Measurements from ENCODE around the gene SRSF12. TPM values are rescaled to one million over a fixed set of nuclear protein-coding genes. Genes with fewer than 3 reads are reported as not detected.

Gene SRSF12
- total RNA-seq, 4 donors from 2014 or later, result 0.49 TPM; not detected in 3

DNA sequence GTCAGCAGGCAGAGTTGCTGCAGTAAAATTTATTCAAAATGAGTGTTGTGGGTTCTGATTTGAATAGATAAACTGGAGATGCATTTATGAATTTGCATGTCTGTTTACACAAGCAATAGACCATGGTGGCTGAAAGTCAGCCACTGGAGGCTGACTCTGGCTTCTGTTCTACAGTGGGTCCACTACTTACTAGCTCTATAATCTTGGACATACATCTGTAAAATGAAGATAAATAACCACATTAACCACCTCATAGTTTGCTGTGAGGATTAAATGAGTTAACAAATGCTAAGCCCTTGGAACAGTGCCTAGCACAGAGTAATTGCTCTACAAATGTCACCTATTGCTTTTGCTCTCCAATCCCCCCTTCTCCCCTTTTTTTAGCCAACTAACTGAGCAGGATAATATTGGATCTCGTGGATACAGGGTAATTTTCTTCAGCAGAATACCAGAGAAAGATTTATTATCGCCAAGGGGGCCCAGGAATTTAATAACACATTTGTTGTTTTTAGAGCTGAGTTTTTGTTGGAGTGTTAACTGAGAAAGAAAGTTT, 26.6 kb upstream of the SRSF12 start:
- no peak for DNase-seq (ENCODE audit: low spot score in 2 of 2)
- H3K4me3 ChIP-seq (ENCODE audit: low read depth, poor library complexity, severe bottlenecking), result no peak overlapping the region
- TF ChIP-seq POLR2A (IDR thresholded peaks at IDR 0.05), result no peak
- TF ChIP-seq, protein P1, sequence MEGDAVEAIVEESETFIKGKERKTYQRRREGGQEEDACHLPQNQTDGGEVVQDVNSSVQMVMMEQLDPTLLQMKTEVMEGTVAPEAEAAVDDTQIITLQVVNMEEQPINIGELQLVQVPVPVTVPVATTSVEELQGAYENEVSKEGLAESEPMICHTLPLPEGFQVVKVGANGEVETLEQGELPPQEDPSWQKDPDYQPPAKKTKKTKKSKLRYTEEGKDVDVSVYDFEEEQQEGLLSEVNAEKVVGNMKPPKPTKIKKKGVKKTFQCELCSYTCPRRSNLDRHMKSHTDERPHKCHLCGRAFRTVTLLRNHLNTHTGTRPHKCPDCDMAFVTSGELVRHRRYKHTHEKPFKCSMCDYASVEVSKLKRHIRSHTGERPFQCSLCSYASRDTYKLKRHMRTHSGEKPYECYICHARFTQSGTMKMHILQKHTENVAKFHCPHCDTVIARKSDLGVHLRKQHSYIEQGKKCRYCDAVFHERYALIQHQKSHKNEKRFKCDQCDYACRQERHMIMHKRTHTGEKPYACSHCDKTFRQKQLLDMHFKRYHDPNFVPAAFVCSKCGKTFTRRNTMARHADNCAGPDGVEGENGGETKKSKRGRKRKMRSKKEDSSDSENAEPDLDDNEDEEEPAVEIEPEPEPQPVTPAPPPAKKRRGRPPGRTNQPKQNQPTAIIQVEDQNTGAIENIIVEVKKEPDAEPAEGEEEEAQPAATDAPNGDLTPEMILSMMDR (IDR thresholded peaks at IDR 0.05), result no peak
- intact Hi-C loops (cut with DNase I; ENCODE audit: low total_unique reads), result no loop called here
- 54 to 65% methylated on average over 2 of the region's 2 CpGs for WGBS, 2 donors

DNA sequence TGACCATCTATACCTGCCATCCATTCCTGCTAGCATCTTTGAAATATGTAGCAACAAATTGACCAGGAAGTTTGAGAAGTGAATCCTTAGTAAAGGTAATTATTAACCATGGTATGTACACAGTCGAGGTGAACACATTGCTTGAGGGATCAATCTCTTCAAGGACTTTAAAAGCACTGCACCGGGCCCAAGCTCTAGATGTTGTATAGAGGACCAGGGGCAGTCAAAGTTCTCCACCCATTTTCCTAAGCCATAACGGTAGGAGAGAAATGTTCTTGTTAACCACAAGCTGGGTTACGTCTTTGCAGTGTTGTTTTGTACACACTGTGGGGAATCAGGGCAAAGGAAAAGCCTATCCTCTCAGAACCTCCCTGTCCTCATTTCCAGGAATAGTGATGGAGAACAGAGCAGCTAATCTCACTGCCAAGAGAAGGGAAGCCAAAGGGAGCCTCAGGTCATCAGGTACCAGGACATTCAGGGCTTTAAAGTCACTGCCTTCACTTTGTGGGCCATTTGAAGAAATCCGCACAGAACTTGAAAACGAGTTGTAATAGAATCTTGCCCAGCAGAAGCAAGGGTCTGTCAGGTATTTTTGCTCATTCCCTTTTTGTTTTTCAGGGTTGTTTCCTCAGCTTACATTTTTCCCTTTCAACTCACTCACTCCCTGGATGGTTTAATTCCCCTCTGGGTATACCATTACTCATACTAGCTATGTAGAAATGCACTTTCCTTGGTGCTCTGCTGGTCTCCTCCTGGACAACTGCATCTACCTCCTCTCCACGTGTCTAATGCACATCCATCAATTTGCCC, 22.7 kb upstream of the SRSF12 start:
- WGBS, 2 donors, result 76 to 77% methylated on average over 7 of the region's 7 CpGs
- H3K4me3 ChIP-seq (ENCODE audit: low read depth, poor library complexity, severe bottlenecking), result no peak overlapping the region
- no peak for TF ChIP-seq POLR2A (IDR thresholded peaks at IDR 0.05)
- TF ChIP-seq, protein P1 (IDR thresholded peaks at IDR 0.05), result no peak
- intact Hi-C loops (cut with DNase I; ENCODE audit: low total_unique reads), result no loop called here
- no peak for DNase-seq (ENCODE audit: low spot score in 2 of 2)

DNA sequence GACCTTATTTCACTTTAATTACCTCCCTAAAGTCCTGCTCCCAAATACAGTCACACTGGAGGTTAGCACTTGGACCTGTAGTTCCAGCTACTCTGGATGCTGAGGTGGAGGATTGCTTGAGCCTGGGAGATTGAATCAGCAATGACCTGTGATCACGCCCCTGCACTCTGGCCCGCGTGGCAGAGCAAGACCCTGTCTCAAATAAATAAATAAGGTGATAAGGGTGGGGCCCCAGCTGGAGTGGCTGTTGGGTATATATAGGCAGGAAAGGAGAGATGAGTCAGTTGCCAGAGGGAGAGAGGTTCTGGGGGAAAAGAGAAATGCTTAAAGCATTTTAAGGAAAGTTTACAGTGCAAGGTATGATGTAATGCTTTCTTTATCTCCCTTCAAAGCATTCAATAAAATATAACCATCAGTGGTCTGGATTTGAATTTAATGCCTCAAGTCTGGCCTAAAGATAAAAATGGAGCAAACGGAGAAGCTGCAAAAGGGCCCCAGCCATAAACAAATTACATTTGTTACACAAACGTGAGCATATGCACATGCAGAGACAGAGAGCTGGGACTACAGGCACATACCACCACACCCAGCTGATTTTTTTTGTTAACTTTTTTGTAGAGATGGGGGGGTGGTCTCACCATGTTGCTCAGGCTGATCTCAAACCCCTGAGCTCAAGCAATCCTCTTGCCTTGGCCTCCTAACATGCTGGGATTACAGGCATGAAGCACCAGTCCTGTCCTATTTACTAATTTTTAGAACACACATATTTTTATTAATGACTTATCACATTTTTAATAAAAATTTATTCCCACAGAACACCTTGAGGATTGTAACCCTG, 21.9 kb upstream of the SRSF12 start:
- TF ChIP-seq, protein P1 (IDR thresholded peaks at IDR 0.05), result no peak
- no peak for TF ChIP-seq POLR2A (IDR thresholded peaks at IDR 0.05)
- no peak overlapping the region for H3K4me3 ChIP-seq (ENCODE audit: low read depth, poor library complexity, severe bottlenecking)
- WGBS, 2 donors, result 66 to 75% methylated on average over 5 of the region's 5 CpGs
- DNase-seq (ENCODE audit: low spot score in 2 of 2), result no peak
- intact Hi-C loops (cut with DNase I; ENCODE audit: low total_unique reads), result no loop called here

DNA sequence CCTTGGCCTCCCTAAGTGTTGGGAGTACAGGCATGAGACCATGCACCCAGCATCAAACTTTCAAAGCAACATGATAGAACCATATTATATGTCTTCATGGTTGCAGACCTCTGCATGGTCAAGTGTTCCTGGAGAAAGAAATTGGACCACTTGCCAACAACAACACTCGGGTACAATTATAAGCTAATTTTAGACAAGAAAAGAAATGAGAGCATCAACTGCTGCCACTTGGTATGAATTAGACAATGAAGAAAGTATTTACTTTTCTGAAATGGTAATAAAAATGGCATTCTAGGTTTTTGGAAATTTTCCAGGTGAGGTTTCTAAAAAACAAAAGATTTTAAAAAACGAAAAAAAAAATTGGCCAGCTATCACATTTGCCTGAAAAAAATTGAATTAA, 20.3 kb upstream of the SRSF12 start:
- 59 to 74% methylated on average over 2 of the region's 2 CpGs for WGBS, 2 donors
- intact Hi-C loops (cut with DNase I; ENCODE audit: low total_unique reads), result no loop called here
- DNase-seq (ENCODE audit: low spot score in 2 of 2), result no peak
- TF ChIP-seq POLR2A (IDR thresholded peaks at IDR 0.05), result no peak
- TF ChIP-seq, protein P1 (IDR thresholded peaks at IDR 0.05), result no peak
- no peak overlapping the region for H3K4me3 ChIP-seq (ENCODE audit: low read depth, poor library complexity, severe bottlenecking)

GRCh38 chr6:89134723-89135122, 16.9 kb upstream of the SRSF12 start:
- 71 to 83% methylated on average over 3 of the region's 3 CpGs for WGBS, 2 donors
- DNase-seq (ENCODE audit: low spot score in 2 of 2), result no peak
- no peak overlapping the region for H3K4me3 ChIP-seq (ENCODE audit: low read depth, poor library complexity, severe bottlenecking)
- intact Hi-C loops (cut with DNase I; ENCODE audit: low total_unique reads), result no loop called here
- TF ChIP-seq, protein P1 (IDR thresholded peaks at IDR 0.05), result no peak
- TF ChIP-seq POLR2A (IDR thresholded peaks at IDR 0.05), result no peak

All from lower leg skin (tissue), 4 donors.